NB4 (cell line): Measurements from ENCODE around the gene MXRA7.

ENCODE experiments used
- MAX ChIP-seq: IDR thresholded peaks from 2 replicates; pipeline ENCODE4 v1.6.1; 2011; ENCODE audit warnings: low read depth, low read length
- MYC ChIP-seq: IDR thresholded peaks from 2 replicates; pipeline ENCODE4 v1.6.1; 2011; ENCODE audit warnings: low read depth, low read length
- POLR2A ChIP-seq: IDR thresholded peaks from 2 replicates; pipeline ENCODE4 v1.6.1; 2011; ENCODE audit warnings: mild to moderate bottlenecking; ENCODE audit not compliant: insufficient read length; ENCODE audit errors: extremely low read depth

- TF ChIP-seq MYC = no peak
- no peak for TF ChIP-seq MAX
- no peak for TF ChIP-seq POLR2A
Observed at GRCh38 chr17:76645481-76645880, 65.3 kb downstream of the MXRA7 start.
